GM20431 (cell line): ENCODE results near the gene UGGT1.

ENCODE experiments used
- in situ Hi-C: fragments of 300-500 bp; cut with MseI, MboI; formaldehyde crosslinking; loops from one replicate; pipeline ENCODE4 v1.15.0; 2020; ENCODE audit warnings: low sequenced_read_pairs; ENCODE audit not compliant: unreplicated experiment

The UGGT1 gene

GRCh38 chr2:128090945-128091725, at the start of gene UGGT1:
Gene UGGT1 (plus strand): TSS chr2:128091200. CDS start chr2:128091358, 158 bp downstream.
- in situ Hi-C loops, result no loop called here

GRCh38 chr2:128041561-128041960, 49.4 kb upstream of the UGGT1 start:
- in situ Hi-C loops, result no loop called here

- in situ Hi-C loops, result no loop called here
Measured at GRCh38 chr2:128043041-128043440, 48.0 kb upstream of the UGGT1 start.

- in situ Hi-C loops, result no loop called here
Measured at GRCh38 chr2:128053331-128053730, 37.7 kb upstream of the UGGT1 start.

- in situ Hi-C loops, result no loop called here
Measured at GRCh38 chr2:128054104-128054885, 36.7 kb upstream of the UGGT1 start.

GRCh38 chr2:128057334-128057733, 33.7 kb upstream of the UGGT1 start:
- in situ Hi-C loops, result no loop called here

- in situ Hi-C loops, result no loop called here
Measured at GRCh38 chr2:128058114-128058513, 32.9 kb upstream of the UGGT1 start.

- in situ Hi-C loops, result no loop called here
Measured at GRCh38 chr2:128062571-128062970, 28.4 kb upstream of the UGGT1 start.

- in situ Hi-C loops, result no loop called here
Measured at GRCh38 chr2:128064353-128064752, 26.6 kb upstream of the UGGT1 start.

- in situ Hi-C loops, result no loop called here
Measured at GRCh38 chr2:128069769-128070168, 21.2 kb upstream of the UGGT1 start.

- in situ Hi-C loops, result no loop called here
Measured at GRCh38 chr2:128073278-128073677, 17.7 kb upstream of the UGGT1 start.

- in situ Hi-C loops, result no loop called here
Measured at GRCh38 chr2:128076461-128077106, 14.4 kb upstream of the UGGT1 start.

- in situ Hi-C loops, result no loop called here
Measured at GRCh38 chr2:128084757-128085156, 6.2 kb upstream of the UGGT1 start.

GRCh38 chr2:128086244-128086643, 4.8 kb upstream of the UGGT1 start:
- in situ Hi-C loops, result no loop called here

- in situ Hi-C loops, result no loop called here
Measured at GRCh38 chr2:128090575-128090944, 440 bp upstream of the UGGT1 start.

- in situ Hi-C loops, result no loop called here
Measured at GRCh38 chr2:128091726-128092080, 703 bp downstream of the UGGT1 start.

- in situ Hi-C loops, result no loop called here
Measured at GRCh38 chr2:128092656-128093055, 1.7 kb downstream of the UGGT1 start.

- in situ Hi-C loops, result no loop called here
Measured at GRCh38 chr2:128093762-128094161, 2.8 kb downstream of the UGGT1 start.

GRCh38 chr2:128095201-128095600, 4.2 kb downstream of the UGGT1 start:
- in situ Hi-C loops, result no loop called here

GRCh38 chr2:128103407-128103806, 12.4 kb downstream of the UGGT1 start:
- in situ Hi-C loops, result no loop called here

GRCh38 chr2:128105072-128105471, 14.1 kb downstream of the UGGT1 start:
- in situ Hi-C loops, result no loop called here
